ENCODE results near the gene OTUD7B. TPM values are rescaled to one million over a fixed set of nuclear protein-coding genes. Genes with fewer than 3 reads are reported as not detected.

The OTUD7B gene
- total and polyA plus RNA-seq, 9 of the 15 experiments (the other 6 are each of a cell fraction or from before 2014, with no cell fraction given) = 0.96 to 18.8 (median 7.4) TPM

GRCh38 chr1:149906570-149907075 is 103.9 kb downstream of the OTUD7B start (continued):
- peak; percentile 58 for TF ChIP-seq TEAD4 (IDR thresholded peaks at IDR 0.05; ENCODE audit: low read length)
- no peak for TF ChIP-seq TEAD4 (CRISPR knock-in tag; IDR thresholded peaks at IDR 0.05; ENCODE audit: borderline replicate concordance)
- no peak for TF ChIP-seq SMC3 (conservative IDR thresholded peaks at IDR 0.05; ENCODE audit: insufficient read depth, low read depth, low read length)
- no peak for TF ChIP-seq ZBTB17 (CRISPR knock-in tag; IDR thresholded peaks at IDR 0.05)
- peak; percentile 59 for TF ChIP-seq ZEB2 (IDR thresholded peaks at IDR 0.05)
- TF ChIP-seq PCBP1 (IDR thresholded peaks at IDR 0.05; ENCODE audit: low read depth, low read length, poor library complexity, severe bottlenecking) = no peak
- TF ChIP-seq CBX3 (IDR thresholded peaks at IDR 0.05; ENCODE audit: borderline replicate concordance in 1 of 2, low read length in 2 of 2) = no peak
- no peak for TF ChIP-seq ZNF217 (CRISPR knock-in tag; IDR thresholded peaks at IDR 0.05)
- TF ChIP-seq HNRNPK (IDR thresholded peaks at IDR 0.05; ENCODE audit: low read depth, low read length, poor library complexity, severe bottlenecking) = no peak
- TF ChIP-seq ZSCAN32 (CRISPR knock-in tag; IDR thresholded peaks at IDR 0.05) = no peak
- no peak for TF ChIP-seq THRA (IDR thresholded peaks at IDR 0.05)
- no peak for TF ChIP-seq MGA (IDR thresholded peaks at IDR 0.05)
- no peak for TF ChIP-seq ZNF165 (CRISPR knock-in tag; IDR thresholded peaks at IDR 0.05; ENCODE audit: borderline replicate concordance)
- no peak for TF ChIP-seq DEAF1 (CRISPR knock-in tag; IDR thresholded peaks at IDR 0.05)
- TF ChIP-seq ZNF77 (CRISPR knock-in tag; IDR thresholded peaks at IDR 0.05) = no peak

All from K562 (cell line).